ENCODE measurements around the gene RAD54L.
"Not testable (repeated sequence)": the region's sequence is repeated elsewhere in the genome, so short reads cannot be mapped to it uniquely, and the experiment has no call there.

Gene RAD54L

GRCh38 chr1:46247436-46248121 is at the start of gene RAD54L:
Gene RAD54L (plus strand): TSS chr1:46247763. CDS start chr1:46248406, 643 bp downstream.
- in situ Hi-C loops (cut with MboI; ENCODE audit: low sequenced_read_pairs), result no loop called here

GRCh38 chr1:46197964-46198811 is 49.4 kb upstream of the RAD54L start, which contains the start of gene POMGNT1:
Gene POMGNT1 (minus strand): TSS chr1:46198434. CDS start chr1:46197821, 613 bp downstream.
- in situ Hi-C loops (cut with MboI; ENCODE audit: low sequenced_read_pairs), result no loop called here

DNA sequence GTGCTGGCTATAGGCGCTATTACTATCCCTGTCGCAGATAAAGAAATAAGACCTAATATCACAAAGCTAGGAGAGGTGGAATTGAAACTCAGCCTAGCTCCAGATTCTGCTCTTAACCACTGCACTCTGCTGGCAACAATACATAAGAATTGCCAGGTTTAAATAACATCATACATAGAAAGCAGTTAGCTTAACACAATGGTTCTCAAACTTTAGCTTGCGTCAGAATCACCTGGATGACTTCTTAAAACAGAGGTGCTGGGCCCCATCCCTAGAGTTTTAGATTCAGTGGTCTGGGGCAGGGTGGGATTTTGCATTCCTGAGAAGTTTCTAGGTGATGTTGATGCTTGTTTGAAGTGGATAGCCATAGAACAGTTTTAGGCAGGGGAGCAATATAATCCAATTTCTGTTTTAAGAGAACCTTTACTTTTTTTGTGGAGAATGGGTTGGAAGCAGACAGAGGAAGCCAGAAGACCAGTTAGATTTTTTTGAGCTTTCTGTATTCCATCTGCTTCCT is 48.3 kb upstream of the RAD54L start:
- in situ Hi-C loops (cut with MboI; ENCODE audit: low sequenced_read_pairs), result no loop called here

DNA sequence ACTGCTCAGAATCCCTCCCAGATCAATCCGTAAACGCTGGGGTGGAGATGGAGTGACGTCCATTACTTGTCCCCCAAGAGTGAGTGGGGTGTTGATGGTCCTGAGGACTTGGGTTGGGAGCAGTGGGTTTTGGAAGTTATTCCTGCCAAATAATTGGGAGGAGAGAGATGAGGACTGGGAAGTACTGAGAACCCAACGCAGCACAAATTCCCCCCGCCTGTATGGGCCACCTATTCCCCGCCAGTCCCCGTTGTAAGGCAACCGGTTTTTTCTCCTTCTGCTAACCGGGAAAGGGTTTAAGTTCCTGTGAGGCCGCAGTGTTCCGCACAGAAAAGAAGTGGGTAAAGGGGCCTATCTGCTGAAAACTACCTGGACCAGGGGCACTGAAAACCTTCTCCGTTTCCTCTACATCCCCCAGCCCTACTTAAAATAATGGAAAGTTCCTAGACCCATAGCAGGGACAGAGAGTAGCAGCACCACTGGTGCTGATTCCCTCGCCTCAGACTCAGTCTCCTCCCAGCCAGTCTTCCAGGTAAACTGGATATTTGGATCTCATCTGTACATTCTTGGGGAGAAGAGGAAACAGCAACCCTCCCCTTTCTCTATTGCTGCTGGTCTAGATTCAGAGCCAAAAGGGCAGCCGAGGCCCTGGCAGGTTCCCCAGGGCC is 43.7 kb upstream of the RAD54L start:
- in situ Hi-C loops (cut with MboI; ENCODE audit: low sequenced_read_pairs), result no loop called here

DNA sequence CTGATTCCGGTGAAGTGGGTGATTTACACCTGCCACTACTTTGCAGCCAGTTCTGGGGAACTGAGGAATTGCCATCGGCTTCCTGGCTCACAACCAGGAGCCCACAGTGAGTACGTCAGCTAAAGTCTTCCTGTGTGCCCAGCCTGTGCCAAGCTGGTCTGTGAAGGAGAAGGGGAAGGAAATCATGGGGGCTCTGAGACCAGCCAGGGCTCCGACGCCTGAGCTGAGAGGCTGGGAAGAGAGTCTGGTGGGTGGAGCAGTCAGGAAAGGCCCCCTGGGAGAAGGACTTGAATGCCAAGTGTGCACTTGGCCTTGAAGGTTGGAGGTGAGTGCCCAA is 43.2 kb upstream of the RAD54L start:
- in situ Hi-C loops (cut with MboI; ENCODE audit: low sequenced_read_pairs), result no loop called here

- in situ Hi-C loops (cut with MboI; ENCODE audit: low sequenced_read_pairs), result no loop called here
Measured at GRCh38 chr1:46205141-46205540, 42.4 kb upstream of the RAD54L start.

DNA sequence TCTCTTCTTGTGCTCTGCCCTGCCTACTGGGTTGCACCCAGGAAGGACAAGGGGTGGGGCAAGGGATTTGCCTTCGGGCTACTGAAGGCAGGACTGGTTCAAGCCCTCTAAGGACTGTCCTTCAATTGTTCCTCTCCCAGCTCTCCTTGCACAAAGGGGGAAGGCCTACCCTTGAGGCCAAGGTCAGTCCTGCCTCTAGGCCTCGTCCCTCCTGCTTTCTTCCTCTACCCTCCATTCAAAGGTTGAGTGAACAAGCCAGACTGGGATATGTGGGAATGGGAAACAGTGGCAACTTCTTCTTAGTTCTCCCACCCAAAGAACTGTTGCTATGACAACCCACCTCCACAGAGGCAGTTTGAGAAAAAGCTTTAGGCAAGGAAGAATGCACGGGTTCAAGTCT is 41.8 kb upstream of the RAD54L start:
- in situ Hi-C loops (cut with MboI; ENCODE audit: low sequenced_read_pairs), result no loop called here

- in situ Hi-C loops (cut with MboI; ENCODE audit: low sequenced_read_pairs), result no loop called here
Measured at GRCh38 chr1:46206399-46206798, 41.2 kb upstream of the RAD54L start.

- in situ Hi-C loops (cut with MboI; ENCODE audit: low sequenced_read_pairs), result no loop called here
Measured at GRCh38 chr1:46210561-46210960, 37.0 kb upstream of the RAD54L start.

DNA sequence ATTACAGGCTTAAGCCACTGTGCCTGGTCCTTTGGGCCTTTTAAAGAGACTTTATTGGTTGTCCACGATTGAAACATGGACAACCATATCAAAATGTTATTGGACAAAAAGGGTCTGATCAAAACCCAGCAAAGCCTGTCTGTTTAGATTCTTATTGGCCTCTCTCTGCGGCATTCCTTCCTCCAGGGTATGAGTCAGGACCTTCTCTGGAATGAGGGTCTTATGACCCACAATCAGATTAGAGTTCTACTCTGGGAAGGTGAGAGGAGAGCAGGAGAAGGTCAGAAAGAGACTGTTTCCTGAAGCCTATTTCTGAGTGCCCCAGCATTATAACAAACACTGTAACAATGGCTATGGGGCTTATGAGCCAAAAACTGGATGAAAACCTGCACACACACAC is 36.5 kb upstream of the RAD54L start:
- in situ Hi-C loops (cut with MboI; ENCODE audit: low sequenced_read_pairs), result no loop called here

- in situ Hi-C loops (cut with MboI; ENCODE audit: low sequenced_read_pairs), result no loop called here
Measured at GRCh38 chr1:46215504-46215903, 32.1 kb upstream of the RAD54L start.

DNA sequence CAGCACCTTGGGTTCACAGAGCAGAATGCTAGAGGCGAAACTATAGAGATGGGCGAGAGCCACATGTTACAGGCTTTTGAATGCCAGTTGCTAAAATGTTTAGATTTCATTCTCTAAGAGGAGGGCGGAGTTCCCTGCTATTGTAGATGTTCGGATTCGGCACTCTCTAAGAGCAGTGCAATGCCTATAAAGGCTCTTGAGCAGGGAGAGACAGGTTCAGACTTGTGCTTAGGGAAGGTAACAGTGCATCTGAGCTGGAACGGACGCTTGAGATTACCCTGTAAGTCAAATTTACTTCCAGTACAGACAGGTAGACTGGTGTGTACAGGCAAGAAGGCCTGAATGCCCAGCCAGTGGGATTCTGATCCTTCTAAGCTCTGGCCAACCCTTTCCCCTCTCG is 29.1 kb upstream of the RAD54L start:
- in situ Hi-C loops (cut with MboI; ENCODE audit: low sequenced_read_pairs), result no loop called here

- in situ Hi-C loops (cut with MboI; ENCODE audit: low sequenced_read_pairs), result no loop called here
Measured at GRCh38 chr1:46219551-46220520, 27.7 kb upstream of the RAD54L start.

DNA sequence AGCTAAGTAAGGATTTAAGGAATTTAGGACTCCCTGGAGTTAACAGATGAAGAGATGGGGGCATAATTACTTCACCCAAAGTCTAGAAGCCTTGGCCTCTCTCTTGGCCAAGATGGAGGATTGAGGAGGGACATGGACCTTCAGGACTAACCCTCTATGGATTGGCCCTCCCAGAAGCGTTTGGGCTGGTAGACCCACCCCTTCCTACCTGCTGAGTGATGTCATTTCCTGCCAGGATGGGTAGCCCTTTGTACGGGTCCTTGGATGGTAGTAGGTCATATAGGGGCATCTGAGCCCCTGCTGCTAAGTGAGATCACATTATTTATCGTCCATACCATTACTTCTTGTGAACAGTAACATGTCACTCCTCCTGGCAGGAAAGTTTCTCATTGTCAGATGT is 26.8 kb upstream of the RAD54L start:
- in situ Hi-C loops (cut with MboI; ENCODE audit: low sequenced_read_pairs), result no loop called here

- in situ Hi-C loops (cut with MboI; ENCODE audit: low sequenced_read_pairs), result no loop called here
Measured at GRCh38 chr1:46221749-46222148, 25.8 kb upstream of the RAD54L start.

DNA sequence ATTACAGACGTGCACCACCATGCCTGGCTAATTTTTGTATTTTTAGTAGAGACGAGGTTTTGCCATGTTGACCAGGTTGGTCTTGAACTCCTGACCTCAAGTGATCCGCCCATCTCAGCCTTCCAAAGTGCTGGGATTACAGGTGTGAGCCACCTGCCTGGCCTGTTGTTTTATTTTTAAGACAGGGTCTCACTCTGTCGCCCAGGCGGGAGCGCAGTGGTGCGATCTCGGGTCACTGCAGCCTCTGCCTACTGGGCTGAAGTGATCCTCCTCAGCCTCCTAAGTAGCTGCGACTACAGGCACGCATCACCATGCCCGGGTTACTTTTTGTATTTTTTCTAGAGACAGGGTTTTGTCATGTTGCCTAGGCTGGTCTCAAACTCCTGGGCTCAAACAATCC is 24.5 kb upstream of the RAD54L start:
- in situ Hi-C loops (cut with MboI; ENCODE audit: low sequenced_read_pairs), result not testable (repeated sequence)

GRCh38 chr1:46223472-46223943 is 24.1 kb upstream of the RAD54L start:
- in situ Hi-C loops (cut with MboI; ENCODE audit: low sequenced_read_pairs), result no loop called here

- in situ Hi-C loops (cut with MboI; ENCODE audit: low sequenced_read_pairs), result no loop called here
Measured at GRCh38 chr1:46224966-46225365, 22.6 kb upstream of the RAD54L start.

DNA sequence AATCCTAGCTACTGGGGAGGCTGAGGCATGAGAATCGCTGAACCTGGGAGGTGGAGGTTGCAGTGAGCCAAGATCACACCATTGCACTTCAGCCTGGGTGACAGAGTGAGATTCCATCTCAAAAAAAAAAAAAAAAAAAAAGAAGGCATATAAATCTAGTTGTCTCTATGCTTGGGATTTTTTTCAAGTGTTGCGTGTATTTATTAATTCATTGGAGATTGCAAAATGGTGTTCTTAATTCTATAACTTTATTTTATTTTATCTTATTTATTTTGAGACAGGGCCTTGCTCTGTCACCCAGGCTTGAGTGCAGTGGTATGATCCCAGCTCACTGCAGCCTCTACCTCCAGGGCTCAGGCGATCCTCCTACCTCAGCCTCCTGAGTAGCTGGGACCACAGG is 16.3 kb upstream of the RAD54L start:
- in situ Hi-C loops (cut with MboI; ENCODE audit: low sequenced_read_pairs), result not testable (repeated sequence)

- in situ Hi-C loops (cut with MboI; ENCODE audit: low sequenced_read_pairs), result no loop called here
Measured at GRCh38 chr1:46236882-46237281, 10.7 kb upstream of the RAD54L start.
